Smooth muscle cell (in vitro differentiated cells): ENCODE measurements around the gene PNMA8C. TPM values are rescaled to one million over a fixed set of nuclear protein-coding genes. Genes with fewer than 3 reads are reported as not detected.

Experiments used
- DNase-seq: peaks from one replicate; lab custom pipeline; 2025; ENCODE audit not compliant: unreplicated experiment; lab: John Stamatoyannopoulos, UW
- H2AFZ ChIP-seq: fragments of 200-600 bp; sonication (generic); 2 replicates; pipeline ENCODE4 v1.6.0; 2016; ENCODE audit warnings: antibody characterized with exemption, low read depth, mild to moderate bottlenecking
- H3F3A ChIP-seq: fragments of 200-600 bp; sonication (generic); 2 replicates; pipeline ENCODE4 v1.6.0; 2017; ENCODE audit warnings: antibody characterized with exemption, low read depth
- H3K27ac ChIP-seq: fragments of 200-600 bp; sonication (generic); 2 replicates; pipeline ENCODE4 v1.5.1; 2016; ENCODE audit warnings: low read depth, mild to moderate bottlenecking
- H3K27me3 ChIP-seq: fragments of 200-600 bp; sonication (generic); 2 replicates; pipeline ENCODE4 v1.6.1; 2016; ENCODE audit warnings: low read depth, mild to moderate bottlenecking
- H3K36me3 ChIP-seq: fragments of 200-600 bp; sonication (generic); 2 replicates; pipeline ENCODE4 v1.5.1; 2016; ENCODE audit warnings: low read depth
- H3K4me1 ChIP-seq: fragments of 200-600 bp; sonication (generic); 2 replicates; pipeline ENCODE4 v1.5.1; 2016; ENCODE audit warnings: low read depth
- H3K4me2 ChIP-seq: fragments of 200-600 bp; sonication (generic); 2 replicates; pipeline ENCODE4 v1.6.0; 2016; ENCODE audit warnings: mild to moderate bottlenecking
- H3K4me3 ChIP-seq: fragments of 200-600 bp; sonication (generic); 2 replicates; pipeline ENCODE4 v1.5.1; 2016; ENCODE audit warnings: mild to moderate bottlenecking
- H3K79me2 ChIP-seq: fragments of 200-600 bp; sonication (generic); 2 replicates; pipeline ENCODE4 v1.6.0; 2016; ENCODE audit warnings: low read depth, mild to moderate bottlenecking
- H3K9ac ChIP-seq: fragments of 200-600 bp; sonication (generic); 2 replicates; pipeline ENCODE4 v1.6.0; 2016; ENCODE audit warnings: low read depth
- H3K9me3 ChIP-seq: fragments of 200-600 bp; sonication (generic); replicated peaks from 2 replicates; pipeline ENCODE4 v1.5.1; 2016; ENCODE audit warnings: low read depth
- H4K20me1 ChIP-seq: fragments of 200-600 bp; sonication (generic); 2 replicates; pipeline ENCODE4 v1.6.0; 2016; ENCODE audit warnings: low read depth
- CTCF ChIP-seq: fragments of 200-600 bp; sonication (generic); IDR thresholded peaks from 2 replicates; pipeline ENCODE4 v1.5.1; 2017; ENCODE audit warnings: borderline replicate concordance, mild to moderate bottlenecking, antibody characterized with exemption; ENCODE audit not compliant: insufficient read depth, poor library complexity, severe bottlenecking
- WGBS: methylation state at CpG from one replicate; pipeline ENCODE4 v1.1.7; 2016; ENCODE audit warnings: low lambda C conversion rate; 5-methylcytosine and 5-hydroxymethylcytosine counted together
- polyA plus RNA-seq: library from polyadenylated mRNA; unstranded; fragments of >200 nt; fragmentation: Nextera tagmentation; extraction: Ambion mirVana; gene quantifications from 2 replicates; pipeline ENCODE4 v1.2.1, GENCODE V29; 2016
- total RNA-seq: library from RNA; depleted of rRNA; stranded (reverse); fragments of >200 nt; gene quantifications from 2 replicates; pipeline ENCODE4 v1.2.3, GENCODE V29; 2014

Gene PNMA8C
- total and polyA plus RNA-seq, 2 experiments from 2014 or later: not detected

- Histone ChIP-seq H3K4me1 (no peaks in the 10 kb centered on the region), H2AFZ (peak overlapping the region; percentile 74), H3F3A (no peaks in the 10 kb centered on the region), H3K79me2 (no peaks in the 10 kb centered on the region), H3K9me3 (no peaks in the 10 kb centered on the region), H3K27ac (peak overlapping the region; percentile 48), H4K20me1 (no peaks in the 10 kb centered on the region), H3K27me3 (no peaks in the 10 kb centered on the region), H3K9ac (no peak overlapping the region), H3K36me3 (no peaks in the 10 kb centered on the region), H3K4me3 (no peak overlapping the region), H3K4me2 (no peak overlapping the region)
- 42% methylated on average over 5 of the region's 5 CpGs for WGBS
- no peak for DNase-seq
- no peak for TF ChIP-seq CTCF
These were observed 19.1 kb upstream of the PNMA8C start for GRCh38 chr19:46447824-46448223.

- 54% methylated on average over 3 of the region's 3 CpGs for WGBS
- no peak overlapping the region for H2AFZ ChIP-seq
- H3K27me3 ChIP-seq: no peaks in the 10 kb centered on the region
- no peak overlapping the region for H3K9ac ChIP-seq
- H3K79me2 ChIP-seq: no peaks in the 10 kb centered on the region
- H3K4me1 ChIP-seq: no peaks in the 10 kb centered on the region
- no peak for TF ChIP-seq CTCF
- no peaks in the 10 kb centered on the region for H3F3A ChIP-seq
- H3K4me3 ChIP-seq: no peak overlapping the region
- H4K20me1 ChIP-seq: no peaks in the 10 kb centered on the region
- no peaks in the 10 kb centered on the region for H3K9me3 ChIP-seq
- no peaks in the 10 kb centered on the region for H3K36me3 ChIP-seq
- DNase-seq: no peak
- peak overlapping the region; percentile 48 for H3K27ac ChIP-seq
- H3K4me2 ChIP-seq: no peak overlapping the region
These were observed 18.3 kb upstream of the PNMA8C start for GRCh38 chr19:46447006-46447405.

- H3K27me3 ChIP-seq: no peaks in the 10 kb centered on the region
- no peaks in the 10 kb centered on the region for H3K36me3 ChIP-seq
- no peak overlapping the region for H3K4me3 ChIP-seq
- no peak overlapping the region for H3K4me2 ChIP-seq
- 89% methylated on average over 14 of the region's 15 CpGs for WGBS
- no peak for TF ChIP-seq CTCF
- H3K27ac ChIP-seq: no peak overlapping the region
- H4K20me1 ChIP-seq: no peaks in the 10 kb centered on the region
- H3K4me1 ChIP-seq: no peaks in the 10 kb centered on the region
- no peak overlapping the region for H2AFZ ChIP-seq
- no peaks in the 10 kb centered on the region for H3F3A ChIP-seq
- no peak for DNase-seq
- no peaks in the 10 kb centered on the region for H3K79me2 ChIP-seq
- H3K9ac ChIP-seq: no peak overlapping the region
- no peaks in the 10 kb centered on the region for H3K9me3 ChIP-seq
These were observed 17.3 kb upstream of the PNMA8C start for GRCh38 chr19:46446021-46446420.

- Histone ChIP-seq H3K27me3 (no peaks in the 10 kb centered on the region), H2AFZ (no peak overlapping the region), H3K9ac (no peak overlapping the region), H3K9me3 (no peaks in the 10 kb centered on the region), H4K20me1 (no peaks in the 10 kb centered on the region), H3K4me3 (no peak overlapping the region), H3K4me2 (no peak overlapping the region), H3K27ac (no peak overlapping the region), H3K4me1 (no peaks in the 10 kb centered on the region), H3K36me3 (no peaks in the 10 kb centered on the region), H3F3A (no peaks in the 10 kb centered on the region), H3K79me2 (no peaks in the 10 kb centered on the region)
- TF ChIP-seq CTCF: no peak
- DNase-seq: no peak
- 72% methylated on average over 8 of the region's 8 CpGs for WGBS
These were observed 14.2 kb upstream of the PNMA8C start for GRCh38 chr19:46442808-46443450.
